GM12873 (cell line): ENCODE measurements around the gene EMC6.

Source experiments
- CTCF ChIP-seq: IDR thresholded peaks from 2 replicates; pipeline ENCODE4 v1.5.1; 2012; ENCODE audit warnings: low read depth, mild to moderate bottlenecking, moderate library complexity, low read length, control low read depth; ENCODE audit not compliant: insufficient read depth; ENCODE audit errors: missing control alignments

Gene EMC6

GRCh38 chr17:3663102-3664011 is 5.3 kb upstream of the EMC6 start:
- no peak for TF ChIP-seq CTCF

GRCh38 chr17:3665834-3666233 is 2.8 kb upstream of the EMC6 start:
- TF ChIP-seq CTCF, result no peak

- TF ChIP-seq CTCF, result no peak
Measured at GRCh38 chr17:3666516-3666915, 2.1 kb upstream of the EMC6 start.

GRCh38 chr17:3667366-3668278 is 990 bp upstream of the EMC6 start:
- no peak for TF ChIP-seq CTCF

- TF ChIP-seq CTCF, result no peak
Measured at GRCh38 chr17:3669085-3669347, 404 bp downstream of the EMC6 start.

- no peak for TF ChIP-seq CTCF
Measured at GRCh38 chr17:3669548-3669947, 936 bp downstream of the EMC6 start.

GRCh38 chr17:3672571-3672970 is 4.0 kb downstream of the EMC6 start:
- TF ChIP-seq CTCF, result no peak
